H9 (cell line): ENCODE results near the gene DOLPP1. TPM values are rescaled to one million over a fixed set of nuclear protein-coding genes. Genes with fewer than 3 reads are reported as not detected.

Source experiments
- DNase-seq: peaks from one replicate; pipeline ENCODE4 v3.0.0-alpha.2; 2017
- H2AFZ ChIP-seq: one replicate; pipeline ENCODE4 v1.6.1; 2013; ENCODE audit warnings: mild to moderate bottlenecking, low read length, control low read depth, moderate library complexity
- H2AK5ac ChIP-seq: 2 replicates; pipeline ENCODE4 v1.6.1; 2013; ENCODE audit warnings: low read length, control low read depth, mixed read lengths; ENCODE audit not compliant: insufficient read length
- H2BK120ac ChIP-seq: one replicate; pipeline ENCODE4 v1.6.1; 2013; ENCODE audit warnings: low read depth, mild to moderate bottlenecking, low read length, control low read depth, inconsistent platforms; ENCODE audit not compliant: poor library complexity, severe bottlenecking
- H2BK12ac ChIP-seq: 2 replicates; pipeline ENCODE4 v1.6.1; 2013; ENCODE audit warnings: low read length, control low read depth, mixed read lengths, low read depth; ENCODE audit not compliant: insufficient read length
- H2BK15ac ChIP-seq: 2 replicates; pipeline ENCODE4 v1.6.1; 2013; ENCODE audit warnings: low read depth, low read length, control low read depth
- H2BK20ac ChIP-seq: one replicate; pipeline ENCODE4 v1.6.1; 2013; ENCODE audit warnings: low read depth, mild to moderate bottlenecking, low read length, control low read depth, inconsistent platforms; ENCODE audit not compliant: poor library complexity, severe bottlenecking
- H2BK5ac ChIP-seq: 2 replicates; pipeline ENCODE4 v1.6.1; 2013; ENCODE audit warnings: low read length, control low read depth, mixed read lengths; ENCODE audit not compliant: insufficient read length
- H3K14ac ChIP-seq: 2 replicates; pipeline ENCODE4 v1.6.1; 2013; ENCODE audit warnings: low read length, control low read depth; ENCODE audit not compliant: insufficient read depth
- H3K18ac ChIP-seq: 2 replicates; pipeline ENCODE4 v1.6.1; 2013; ENCODE audit warnings: low read depth, mild to moderate bottlenecking, mixed read lengths, low read length, control low read depth; ENCODE audit not compliant: insufficient read length
- H3K23ac ChIP-seq: 2 replicates; pipeline ENCODE4 v1.6.1; 2013; ENCODE audit warnings: low read length, control low read depth, mixed read lengths, low read depth; ENCODE audit not compliant: insufficient read length
- H3K23me2 ChIP-seq: 2 replicates; pipeline ENCODE4 v1.6.1; 2013; ENCODE audit warnings: low read depth, mild to moderate bottlenecking, mixed read lengths, low read length, control low read depth; ENCODE audit not compliant: insufficient read length, poor library complexity, severe bottlenecking
- H3K27ac ChIP-seq: 2 replicates; pipeline ENCODE4 v1.5.1; 2013; ENCODE audit warnings: low read length, control low read depth, mixed read lengths, low read depth; ENCODE audit not compliant: insufficient read length
- H3K27me3 ChIP-seq: 2 replicates; pipeline ENCODE4 v1.6.1; 2013; ENCODE audit warnings: low read length, control low read depth, inconsistent platforms; ENCODE audit not compliant: insufficient read depth
- H3K4ac ChIP-seq: 2 replicates; pipeline ENCODE4 v1.6.1; 2013; ENCODE audit warnings: low read depth, mild to moderate bottlenecking, control low read depth, inconsistent platforms, low read length, moderate library complexity
- H3K4me1 ChIP-seq: 2 replicates; pipeline ENCODE4 v1.6.1; 2013; ENCODE audit warnings: low read length, control low read depth, inconsistent platforms; ENCODE audit not compliant: insufficient read depth
- H3K4me2 ChIP-seq: 2 replicates; pipeline ENCODE4 v1.6.1; 2013; ENCODE audit warnings: low read length, control low read depth, mixed read lengths; ENCODE audit not compliant: insufficient read length, insufficient read depth
- H3K56ac ChIP-seq: 2 replicates; pipeline ENCODE4 v1.6.1; 2013; ENCODE audit warnings: low read depth, mild to moderate bottlenecking, mixed read lengths, low read length, control low read depth; ENCODE audit not compliant: insufficient read length
- H3K79me1 ChIP-seq: 2 replicates; pipeline ENCODE4 v1.6.1; 2013; ENCODE audit warnings: low read depth, mild to moderate bottlenecking, moderate library complexity, low read length, control low read depth, inconsistent platforms; ENCODE audit not compliant: insufficient read depth, poor library complexity, severe bottlenecking
- H3K79me2 ChIP-seq: 2 replicates; pipeline ENCODE4 v1.6.1; 2013; ENCODE audit warnings: low read length, control low read depth, inconsistent platforms; ENCODE audit not compliant: insufficient read depth
- H3K9ac ChIP-seq: 2 replicates; pipeline ENCODE4 v1.6.1; 2013; ENCODE audit warnings: low read length, control low read depth, mixed read lengths; ENCODE audit not compliant: insufficient read length; ENCODE audit errors: extremely low read depth
- H3K9me3 ChIP-seq: one replicate; pipeline ENCODE4 v1.6.1; 2013; ENCODE audit warnings: low read depth, low read length, inconsistent platforms; ENCODE audit not compliant: control insufficient read depth
- H3T11ph ChIP-seq: one replicate; pipeline ENCODE4 v1.6.1; 2013; ENCODE audit warnings: mild to moderate bottlenecking, low read length, control low read depth, inconsistent platforms
- H4K20me1 ChIP-seq: one replicate; pipeline ENCODE4 v1.6.1; 2013; ENCODE audit not compliant: control insufficient read depth, insufficient read length, insufficient read depth
- H4K5ac ChIP-seq: 2 replicates; pipeline ENCODE4 v1.6.1; 2013; ENCODE audit warnings: low read depth, mild to moderate bottlenecking, mixed read lengths, low read length, control low read depth; ENCODE audit not compliant: insufficient read length
- H4K8ac ChIP-seq: replicated peaks from 2 replicates; pipeline ENCODE4 v1.6.1; 2013; ENCODE audit warnings: low read length, control low read depth, mixed read lengths, low read depth; ENCODE audit not compliant: insufficient read length
- H4K91ac ChIP-seq: 2 replicates; pipeline ENCODE4 v1.6.1; 2013; ENCODE audit warnings: low read depth, mild to moderate bottlenecking, moderate library complexity, mixed read lengths, low read length, control low read depth; ENCODE audit not compliant: insufficient read length
- H3K27ac Mint-ChIP-seq, 3 experiments: 2 replicates in 2 of 3; 3 replicates in 1 of 3; pipeline ENCODE4 v1.8.0; 2020 to 2021; ENCODE audit warnings: mixed read lengths in 3 of 3, mild to moderate bottlenecking in 1 of 3, moderate library complexity in 1 of 3
- H3K27me3 Mint-ChIP-seq: 2 replicates; pipeline ENCODE4 v1.8.0; 2021; ENCODE audit warnings: low read depth, mild to moderate bottlenecking, moderate library complexity, mixed read lengths
- H3K36me3 Mint-ChIP-seq, 3 experiments: 2 replicates in 2 of 3; 3 replicates in 1 of 3; pipeline ENCODE4 v1.8.0; 2020 to 2021; ENCODE audit warnings: low read depth in 3 of 3, mixed read lengths in 3 of 3; ENCODE audit not compliant: insufficient read depth in 1 of 3
- H3K4me1 Mint-ChIP-seq, 2 experiments: 2 replicates each; pipeline ENCODE4 v1.8.0; 2020; ENCODE audit warnings: mixed read lengths in 2 of 2
- H3K4me3 Mint-ChIP-seq, 2 experiments: 2 replicates in 1 of 2; 3 replicates in 1 of 2; pipeline ENCODE4 v1.8.0; 2020 to 2021; ENCODE audit warnings: mild to moderate bottlenecking in 2 of 2, mixed read lengths in 2 of 2, moderate library complexity in 1 of 2
- H3K9me3 Mint-ChIP-seq, 2 experiments: 2 replicates in 1 of 2; 3 replicates in 1 of 2; pipeline ENCODE4 v1.8.0; 2020; ENCODE audit warnings: mild to moderate bottlenecking in 2 of 2, mixed read lengths in 2 of 2, moderate library complexity in 1 of 2
- CTCF ChIP-seq: fragments of 200-600 bp; sonication (generic); conservative IDR thresholded peaks from 3 replicates; pipeline ENCODE4 v1.8.0; 2021; ENCODE audit warnings: antibody characterized with exemption, mild to moderate bottlenecking
- WGBS: extraction: QIAGEN DNeasy Blood & Tissue Kit; methylation state at CpG from one replicate; pipeline ENCODE4 v1.1.7; 2013; ENCODE audit warnings: missing lambda C conversion rate, low lambda C conversion rate, mixed read lengths; ENCODE audit not compliant: insufficient read length; ENCODE audit errors: extremely low coverage; 5-methylcytosine and 5-hydroxymethylcytosine counted together
- total RNA-seq: library from RNA; stranded (reverse); gene quantifications from 2 replicates; pipeline ENCODE4 v1.2.1, GENCODE V29; 2021

Gene DOLPP1
- total RNA-seq, 1 experiment from 2014 or later: 42.6 TPM

GRCh38 chr9:129118799-129119198 is 37.9 kb downstream of the DOLPP1 start:
- Histone ChIP-seq H3K23me2 (no peaks in the 10 kb centered on the region), H3K9ac (no peak overlapping the region), H3K4me1 (no peaks in the 10 kb centered on the region), H3T11ph (no peak overlapping the region), H3K4ac (no peak overlapping the region), H4K5ac (no peak overlapping the region), H3K4me2 (no peak overlapping the region), H3K79me1 (peaks cover 3% of the 10 kb centered on the region), H2BK15ac (no peak overlapping the region), H3K27me3 (no peaks in the 10 kb centered on the region), H2BK5ac (no peak overlapping the region), H3K79me2 (no peaks in the 10 kb centered on the region), H2AFZ (no peak overlapping the region), H2AK5ac (no peak overlapping the region), H2BK20ac (no peak overlapping the region), H3K18ac (no peak overlapping the region), H3K23ac (no peak overlapping the region), H3K27ac (no peak overlapping the region), H3K14ac (no peak overlapping the region), H4K20me1 (no peaks in the 10 kb centered on the region), H3K56ac (no peak overlapping the region), H2BK12ac (no peak overlapping the region), H3K9me3 (no peaks in the 10 kb centered on the region), H2BK120ac (no peak overlapping the region), H4K8ac (no peak overlapping the region), H4K91ac (no peak overlapping the region)
- Mint-ChIP-seq H3K27me3 (no peaks in the 10 kb centered on the region), H3K27ac (peak overlapping the region in 2 of 3 experiments; percentile 40 to 67; a peak in 1 of 7 replicates), H3K4me1 (peaks cover 3 to 5% of the 10 kb centered on the region in 2 experiments; a peak in 1 of 4 replicates), H3K36me3 (peaks cover 25 to 53% (median 47%) of the 10 kb centered on the region in 3 experiments; a peak in 6 of 7 replicates), H3K9me3 (no peaks in the 10 kb centered on the region), H3K4me3 (no peak overlapping the region)
- no CpG with 5 or more reads among the region's 4 CpGs for WGBS
- no peak for DNase-seq
- TF ChIP-seq CTCF: no peak
